Uterus (tissue), 4 donors: ENCODE data around the gene MAP3K14. TPM values are rescaled to one million over a fixed set of nuclear protein-coding genes. Genes with fewer than 3 reads are reported as not detected.

Experiments
- DNase-seq, 2 donors: peaks; one replicate each; pipeline ENCODE4 v3.0.0-alpha.2; 2019 to 2020
- H3K27ac ChIP-seq, 2 donors: fragments of 200-600 bp; sonication (generic); 1 replicate in 1 of 2; 2 replicates in 1 of 2; pipeline ENCODE4 v1.5.1; 2016 to 2018
- H3K27me3 ChIP-seq, 2 donors: fragments of 200-600 bp; sonication (generic); one replicate each; pipeline ENCODE4 v1.5.1; 2018 to 2019; ENCODE audit warnings: control low read depth in 1 of 2
- H3K36me3 ChIP-seq, 2 donors: fragments of 200-600 bp; sonication (generic); one replicate each; pipeline ENCODE4 v1.5.1; 2019; ENCODE audit warnings: control low read depth in 1 of 2
- H3K4me1 ChIP-seq, 2 donors: fragments of 200-600 bp; sonication (generic); one replicate each; pipeline ENCODE4 v1.5.1; 2018 to 2019; ENCODE audit warnings: control low read depth in 1 of 2
- H3K4me3 ChIP-seq, 2 donors: fragments of 200-600 bp; sonication (generic); 1 replicate in 1 of 2; 2 replicates in 1 of 2; pipeline ENCODE4 v1.5.1; 2018 to 2019; ENCODE audit warnings: mild to moderate bottlenecking in 1 of 2
- H3K9me3 ChIP-seq, 2 donors: fragments of 200-600 bp; sonication (generic); one replicate each; pipeline ENCODE4 v1.5.1; 2019; ENCODE audit warnings: control low read depth in 1 of 2
- POLR2A ChIP-seq, 2 donors: fragments of 450-650 bp; IDR thresholded peaks; one replicate each; pipeline ENCODE4 v1.6.1; 2016; ENCODE audit warnings: antibody characterized with exemption in 2 of 2, mild to moderate bottlenecking in 1 of 2, moderate library complexity in 1 of 2
- intact Hi-C: fragments of 100-400 bp; cut with DNase I; formaldehyde crosslinking; loops from one replicate; pipeline ENCODE4 v1.15.1; 2023; ENCODE audit warnings: low total_unique reads
- total RNA-seq, 4 donors: library from RNA; depleted of rRNA in 3 of 4; stranded (reverse); fragments of >200 nt in 3 of 4; gene quantifications; one replicate each; pipeline versions ENCODE4 v1.1.0 to v1.2.4, GENCODE V29; 2014 to 2023
- TF ChIP-seq, protein P1 (sequence below), 4 experiments: fragments of 200-600 bp in 2 of 4; fragments of 450-650 bp in 2 of 4; sonication (generic) in 2 of 4; IDR thresholded peaks; one replicate each; pipeline ENCODE4 v1.5.1; 2016 to 2019; ENCODE audit warnings: antibody characterized with exemption in 4 of 4, mild to moderate bottlenecking in 2 of 4, moderate library complexity in 1 of 4
- donor health status: DM: yes; HTN: yes; CAD: no.

The MAP3K14 gene
- total RNA-seq, 4 donors from 2014 or later: 1.0 to 22.1 (median 4.9) TPM

DNA sequence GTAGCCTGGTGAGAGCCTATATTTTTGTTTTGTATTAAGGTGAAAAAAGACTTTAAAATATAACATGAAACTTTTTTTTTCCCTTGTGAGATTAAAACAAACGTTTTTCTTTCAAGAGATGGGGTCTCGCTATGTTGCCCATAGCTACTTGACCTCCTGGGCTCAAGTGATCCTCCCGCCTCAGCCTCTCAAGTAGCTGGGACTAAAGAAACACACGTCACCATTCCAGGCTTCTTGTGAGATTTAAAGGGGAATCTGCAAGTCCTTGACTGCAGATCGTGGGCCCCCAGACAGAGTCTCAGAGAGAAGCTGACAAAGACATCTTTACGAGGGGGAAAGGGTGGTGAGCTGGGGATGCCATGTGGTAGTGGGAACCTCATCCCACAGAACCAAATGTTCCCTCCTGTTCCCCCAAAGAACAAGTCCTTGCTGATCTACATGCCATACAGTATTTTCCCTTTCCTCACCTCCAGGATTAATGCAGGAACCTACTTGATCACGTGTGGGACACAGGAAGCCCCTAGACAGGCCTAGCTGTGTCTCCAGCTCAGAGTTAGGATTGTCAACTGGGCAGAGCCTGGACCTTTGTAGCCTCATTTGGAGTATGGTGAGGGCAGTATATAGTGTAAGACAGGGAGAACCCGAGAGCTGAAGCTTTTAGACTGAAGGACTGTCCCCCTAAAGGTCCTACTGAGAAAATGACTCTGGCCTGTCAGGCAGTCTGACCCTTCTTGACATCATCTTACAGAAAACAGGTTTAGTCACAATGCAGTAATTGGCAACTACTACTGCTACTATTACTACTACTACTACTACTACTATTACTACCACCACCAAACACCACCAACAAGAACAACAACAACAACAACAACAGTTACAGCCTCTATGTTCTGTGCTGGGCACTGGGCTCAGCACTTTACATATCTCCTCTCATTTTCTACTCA lies 4.1 kb downstream of the MAP3K14 start:
- H3K4me3 ChIP-seq: no peak overlapping the region
- no peak for TF ChIP-seq POLR2A (IDR thresholded peaks at IDR 0.05)
- TF ChIP-seq, protein P1, sequence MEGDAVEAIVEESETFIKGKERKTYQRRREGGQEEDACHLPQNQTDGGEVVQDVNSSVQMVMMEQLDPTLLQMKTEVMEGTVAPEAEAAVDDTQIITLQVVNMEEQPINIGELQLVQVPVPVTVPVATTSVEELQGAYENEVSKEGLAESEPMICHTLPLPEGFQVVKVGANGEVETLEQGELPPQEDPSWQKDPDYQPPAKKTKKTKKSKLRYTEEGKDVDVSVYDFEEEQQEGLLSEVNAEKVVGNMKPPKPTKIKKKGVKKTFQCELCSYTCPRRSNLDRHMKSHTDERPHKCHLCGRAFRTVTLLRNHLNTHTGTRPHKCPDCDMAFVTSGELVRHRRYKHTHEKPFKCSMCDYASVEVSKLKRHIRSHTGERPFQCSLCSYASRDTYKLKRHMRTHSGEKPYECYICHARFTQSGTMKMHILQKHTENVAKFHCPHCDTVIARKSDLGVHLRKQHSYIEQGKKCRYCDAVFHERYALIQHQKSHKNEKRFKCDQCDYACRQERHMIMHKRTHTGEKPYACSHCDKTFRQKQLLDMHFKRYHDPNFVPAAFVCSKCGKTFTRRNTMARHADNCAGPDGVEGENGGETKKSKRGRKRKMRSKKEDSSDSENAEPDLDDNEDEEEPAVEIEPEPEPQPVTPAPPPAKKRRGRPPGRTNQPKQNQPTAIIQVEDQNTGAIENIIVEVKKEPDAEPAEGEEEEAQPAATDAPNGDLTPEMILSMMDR (IDR thresholded peaks at IDR 0.05): no peak

DNA sequence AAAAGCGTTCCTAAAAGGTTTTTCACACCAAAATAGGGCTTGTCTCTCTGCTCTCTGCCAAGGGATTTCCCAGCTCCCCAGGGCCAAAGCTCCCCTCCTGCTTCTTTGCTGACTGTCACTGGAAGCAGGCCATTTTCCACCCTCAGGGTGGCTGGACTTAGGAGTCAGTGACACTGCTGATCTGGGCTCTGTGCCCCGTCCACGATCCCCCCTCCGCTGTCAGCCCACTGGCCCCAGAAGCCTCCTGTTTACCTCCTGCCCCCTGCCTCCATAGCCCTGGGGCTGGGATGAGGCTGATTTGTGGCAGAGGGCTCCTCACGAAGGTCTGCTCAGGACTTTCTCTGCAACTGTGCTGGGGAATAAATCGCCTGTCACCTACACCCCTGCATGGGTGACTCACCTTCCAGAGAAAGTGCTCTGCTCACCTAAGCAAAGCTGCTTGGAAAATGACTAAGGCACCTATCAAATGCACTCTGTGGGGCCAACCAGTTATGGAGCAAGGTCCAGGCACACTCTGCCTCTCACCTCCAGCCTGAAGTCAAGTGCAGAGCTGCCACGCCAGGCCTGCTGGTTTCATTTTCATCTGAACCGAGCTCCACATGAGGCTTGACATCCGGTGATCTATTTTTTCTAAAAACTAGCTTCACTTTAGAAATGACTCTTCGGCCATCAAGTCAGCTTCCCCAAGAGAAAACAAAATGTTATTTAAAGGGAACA lies 4.9 kb downstream of the MAP3K14 start:
- TF ChIP-seq POLR2A (IDR thresholded peaks at IDR 0.05): no peak
- TF ChIP-seq, protein P1 (IDR thresholded peaks at IDR 0.05): no peak
- Histone ChIP-seq H3K27me3 (no peaks in the 10 kb centered on the region), H3K4me3 (no peak overlapping the region), H3K4me1 (peaks cover 20% of the 10 kb centered on the region in 2 donors), H3K9me3 (no peaks in the 10 kb centered on the region), H3K36me3 (no peaks in the 10 kb centered on the region), H3K27ac (peak overlapping the region; percentile 71 to 95)
- peak in 1 of 2 donors; percentile 53 for DNase-seq
- intact Hi-C loops: no loop called here

More for the DNA sequence above, 4.1 kb downstream of the MAP3K14 start:
- DNase-seq: no peak
- Histone ChIP-seq H3K4me1 (peaks cover 16 to 20% of the 10 kb centered on the region in 2 donors), H3K27ac (peak overlapping the region; percentile 71 to 95), H3K27me3 (no peaks in the 10 kb centered on the region), H3K36me3 (no peaks in the 10 kb centered on the region), H3K9me3 (no peaks in the 10 kb centered on the region)
- intact Hi-C loops: no loop called here

DNA sequence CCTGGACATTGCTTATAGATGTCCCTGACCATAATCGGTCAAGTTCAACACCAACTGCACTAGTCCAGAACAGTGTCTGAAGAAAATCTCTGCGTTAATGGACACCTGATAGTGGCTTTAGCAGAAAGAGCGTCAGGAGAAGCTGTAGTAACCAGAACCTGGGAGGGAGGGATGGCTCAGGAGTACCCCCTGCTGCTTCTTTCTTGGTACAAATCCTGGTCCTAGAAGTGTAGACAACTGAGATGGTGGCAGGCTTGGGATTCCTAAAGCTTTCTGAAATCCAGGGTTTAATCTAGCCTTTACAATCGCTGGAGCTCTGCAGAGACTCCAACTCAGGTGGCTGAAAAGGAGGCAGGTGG lies 5.4 kb downstream of the MAP3K14 start:
- Histone ChIP-seq H3K4me3 (no peak overlapping the region), H3K9me3 (no peaks in the 10 kb centered on the region), H3K4me1 (peaks cover 20 to 25% of the 10 kb centered on the region in 2 donors), H3K27me3 (no peaks in the 10 kb centered on the region), H3K27ac (peak overlapping the region; percentile 71 to 95), H3K36me3 (no peaks in the 10 kb centered on the region)
- DNase-seq: no peak
- no peak for TF ChIP-seq POLR2A (IDR thresholded peaks at IDR 0.05)
- TF ChIP-seq, protein P1 (IDR thresholded peaks at IDR 0.05): no peak
- intact Hi-C loops: no loop called here

DNA sequence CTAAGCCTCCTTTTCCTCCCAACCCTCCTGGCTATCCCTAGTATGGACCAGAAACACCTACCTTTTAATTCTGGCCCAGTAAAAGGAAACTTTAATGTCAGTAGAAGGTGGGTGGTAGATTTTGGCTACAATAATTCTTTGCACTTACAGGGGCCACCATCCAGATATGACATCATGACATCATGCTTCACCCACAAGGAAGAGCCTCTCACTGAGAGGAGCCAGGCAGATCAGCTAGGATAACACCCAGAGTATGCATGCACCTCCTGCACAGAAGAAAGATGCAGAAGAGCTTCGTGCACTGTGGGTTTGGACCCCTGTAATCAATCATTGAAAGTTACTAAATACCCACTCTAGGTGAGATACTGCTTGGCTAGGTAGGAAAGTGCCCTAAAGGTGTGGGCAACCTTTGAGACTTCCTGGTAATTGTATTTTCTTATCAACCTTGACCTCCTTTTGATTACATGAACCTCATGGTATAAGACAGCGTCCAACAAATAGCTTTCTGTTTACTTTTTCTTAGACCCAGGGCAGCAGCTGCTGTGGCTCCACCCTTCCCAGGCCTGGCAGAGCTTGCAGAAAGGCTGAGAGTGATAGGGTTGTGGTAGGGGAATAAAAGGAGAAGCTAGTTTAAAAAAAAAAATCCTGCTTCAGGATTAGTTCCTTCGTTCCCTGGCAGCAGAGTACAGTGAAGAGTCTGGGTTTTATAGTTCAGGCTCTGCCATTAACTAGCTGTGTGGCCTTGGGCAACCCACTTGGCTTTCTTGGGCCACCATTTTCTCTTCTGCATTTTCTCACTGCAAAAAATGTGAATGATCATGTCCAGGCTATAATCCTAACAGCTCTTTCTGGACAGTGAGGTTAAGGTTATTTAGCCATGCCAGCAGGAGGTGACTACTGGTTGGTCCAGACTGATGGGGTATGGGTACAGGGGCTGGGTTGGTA lies 6.2 kb downstream of the MAP3K14 start:
- H3K4me1 ChIP-seq: peaks cover 20 to 25% of the 10 kb centered on the region in 2 donors
- TF ChIP-seq, protein P1 (IDR thresholded peaks at IDR 0.05): no peak
- intact Hi-C loops: no loop called here
- H3K4me3 ChIP-seq: no peak overlapping the region
- H3K36me3 ChIP-seq: no peaks in the 10 kb centered on the region
- no peaks in the 10 kb centered on the region for H3K9me3 ChIP-seq
- H3K27me3 ChIP-seq: no peaks in the 10 kb centered on the region
- H3K27ac ChIP-seq: peak overlapping the region in 1 of 2 donors; percentile 95
- DNase-seq: no peak
